Fibroblast of mammary gland (primary cell): ENCODE results near the gene ZNF653.

ENCODE experiments used
- DNase-seq: peaks from one replicate; pipeline ENCODE4 v3.0.0-alpha.2; 2010; ENCODE audit warnings: low read depth
- H3K4me3 ChIP-seq: 2 replicates; pipeline ENCODE4 v1.5.1; 2011; ENCODE audit warnings: low read depth, mild to moderate bottlenecking, low read length, moderate library complexity; ENCODE audit not compliant: control insufficient read depth
- TF ChIP-seq, protein P1 (sequence below): conservative IDR thresholded peaks from 2 replicates; pipeline ENCODE4 v1.5.1; 2011; ENCODE audit warnings: low read depth, low read length, inconsistent platforms; ENCODE audit not compliant: control insufficient read depth, insufficient read depth

The ZNF653 gene

DNA sequence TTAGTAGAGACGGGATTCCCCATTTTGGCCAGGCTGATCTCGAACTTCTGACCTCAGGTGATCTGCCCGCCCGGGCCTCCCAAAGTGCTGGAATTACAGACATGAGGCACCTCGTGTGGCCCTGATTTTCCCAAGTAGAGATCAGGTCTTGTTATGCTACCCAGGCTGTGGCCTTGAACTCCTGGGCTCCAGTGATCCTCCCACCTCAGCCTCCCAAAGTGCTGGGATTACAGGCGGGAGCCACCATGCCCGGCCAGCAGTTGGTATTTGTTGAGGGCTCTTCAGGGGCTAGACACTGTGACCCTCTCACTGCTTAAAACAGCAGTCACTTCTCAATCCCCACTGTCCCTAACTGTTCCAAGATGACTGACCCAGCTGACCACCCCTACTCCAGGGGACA, 16.3 kb downstream of the ZNF653 start:
- TF ChIP-seq, protein P1, sequence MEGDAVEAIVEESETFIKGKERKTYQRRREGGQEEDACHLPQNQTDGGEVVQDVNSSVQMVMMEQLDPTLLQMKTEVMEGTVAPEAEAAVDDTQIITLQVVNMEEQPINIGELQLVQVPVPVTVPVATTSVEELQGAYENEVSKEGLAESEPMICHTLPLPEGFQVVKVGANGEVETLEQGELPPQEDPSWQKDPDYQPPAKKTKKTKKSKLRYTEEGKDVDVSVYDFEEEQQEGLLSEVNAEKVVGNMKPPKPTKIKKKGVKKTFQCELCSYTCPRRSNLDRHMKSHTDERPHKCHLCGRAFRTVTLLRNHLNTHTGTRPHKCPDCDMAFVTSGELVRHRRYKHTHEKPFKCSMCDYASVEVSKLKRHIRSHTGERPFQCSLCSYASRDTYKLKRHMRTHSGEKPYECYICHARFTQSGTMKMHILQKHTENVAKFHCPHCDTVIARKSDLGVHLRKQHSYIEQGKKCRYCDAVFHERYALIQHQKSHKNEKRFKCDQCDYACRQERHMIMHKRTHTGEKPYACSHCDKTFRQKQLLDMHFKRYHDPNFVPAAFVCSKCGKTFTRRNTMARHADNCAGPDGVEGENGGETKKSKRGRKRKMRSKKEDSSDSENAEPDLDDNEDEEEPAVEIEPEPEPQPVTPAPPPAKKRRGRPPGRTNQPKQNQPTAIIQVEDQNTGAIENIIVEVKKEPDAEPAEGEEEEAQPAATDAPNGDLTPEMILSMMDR: no peak
- no peak for DNase-seq
- H3K4me3 ChIP-seq: no peak overlapping the region

DNA sequence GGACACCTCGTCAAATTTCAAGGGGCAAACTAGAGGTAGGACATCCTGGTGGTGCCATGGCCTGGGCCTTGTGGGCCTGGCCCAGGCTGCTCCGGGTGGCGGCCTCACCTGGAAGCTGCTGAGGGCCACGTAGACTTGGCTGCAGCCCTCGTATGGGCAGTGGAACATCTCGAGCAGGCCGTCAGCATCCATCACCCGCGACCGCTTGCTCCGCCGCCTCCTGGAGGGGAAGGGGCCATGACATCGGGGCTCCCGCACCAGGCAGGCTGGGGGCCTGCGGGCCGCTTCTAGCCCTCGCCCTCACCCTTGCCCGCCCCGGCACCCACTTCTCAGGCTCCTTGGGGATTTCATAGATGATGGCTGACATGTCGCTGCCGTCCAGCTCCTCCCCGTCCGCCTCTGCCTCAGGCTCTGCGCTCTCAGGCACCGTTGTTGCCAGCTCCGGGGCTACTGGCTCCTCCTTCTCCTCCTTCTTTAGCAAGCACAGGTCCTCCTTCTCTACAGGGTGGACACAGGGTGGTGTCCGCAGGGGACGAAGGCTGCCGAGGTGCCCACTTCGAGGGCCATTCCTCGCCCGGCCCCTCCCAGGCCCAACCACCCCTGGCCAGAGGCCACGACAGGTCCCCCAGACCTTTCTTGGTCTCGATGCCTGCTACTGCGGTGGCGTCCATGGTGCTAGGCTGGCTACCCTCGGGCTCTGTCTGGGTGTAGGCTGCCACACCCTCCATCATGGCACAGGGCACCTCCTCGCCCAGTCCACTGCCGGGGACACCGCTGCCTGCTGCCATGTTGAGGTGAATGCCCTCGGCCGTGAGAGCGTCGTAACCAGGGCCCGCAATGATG, 18.8 kb downstream of the ZNF653 start:
- DNase-seq: no peak
- no peak overlapping the region for H3K4me3 ChIP-seq
- TF ChIP-seq, protein P1: no peak

DNA sequence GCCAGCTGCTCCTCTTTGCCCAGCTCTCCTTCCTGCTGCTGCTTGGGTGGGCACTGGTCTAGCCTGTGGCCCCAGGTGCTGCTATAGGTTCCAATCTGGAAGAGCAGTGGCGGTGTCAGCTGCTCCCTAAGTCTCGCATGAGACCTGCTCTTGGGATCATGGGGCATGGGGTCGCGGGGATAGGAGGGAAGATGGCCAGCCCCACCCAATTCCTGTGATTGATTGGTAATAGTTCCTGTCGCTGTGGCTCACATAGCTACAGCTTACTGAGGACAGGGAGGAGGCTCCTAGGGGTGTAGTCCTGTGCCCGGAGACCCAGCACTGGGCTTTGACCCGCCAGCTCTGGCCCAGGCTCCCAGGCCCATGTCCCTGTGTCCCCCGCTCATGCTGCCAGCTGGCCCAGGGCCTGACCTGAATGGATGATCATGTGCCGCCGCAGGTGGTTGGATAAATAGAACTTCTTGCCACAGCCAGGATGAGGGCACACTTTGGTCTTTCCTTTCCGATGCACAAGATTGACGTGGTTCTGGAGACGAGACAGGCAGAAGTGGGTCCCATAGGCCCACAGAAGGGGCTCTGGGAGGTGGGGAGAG, 20.3 kb downstream of the ZNF653 start:
- no peak overlapping the region for H3K4me3 ChIP-seq
- TF ChIP-seq, protein P1: no peak
- no peak for DNase-seq

DNA sequence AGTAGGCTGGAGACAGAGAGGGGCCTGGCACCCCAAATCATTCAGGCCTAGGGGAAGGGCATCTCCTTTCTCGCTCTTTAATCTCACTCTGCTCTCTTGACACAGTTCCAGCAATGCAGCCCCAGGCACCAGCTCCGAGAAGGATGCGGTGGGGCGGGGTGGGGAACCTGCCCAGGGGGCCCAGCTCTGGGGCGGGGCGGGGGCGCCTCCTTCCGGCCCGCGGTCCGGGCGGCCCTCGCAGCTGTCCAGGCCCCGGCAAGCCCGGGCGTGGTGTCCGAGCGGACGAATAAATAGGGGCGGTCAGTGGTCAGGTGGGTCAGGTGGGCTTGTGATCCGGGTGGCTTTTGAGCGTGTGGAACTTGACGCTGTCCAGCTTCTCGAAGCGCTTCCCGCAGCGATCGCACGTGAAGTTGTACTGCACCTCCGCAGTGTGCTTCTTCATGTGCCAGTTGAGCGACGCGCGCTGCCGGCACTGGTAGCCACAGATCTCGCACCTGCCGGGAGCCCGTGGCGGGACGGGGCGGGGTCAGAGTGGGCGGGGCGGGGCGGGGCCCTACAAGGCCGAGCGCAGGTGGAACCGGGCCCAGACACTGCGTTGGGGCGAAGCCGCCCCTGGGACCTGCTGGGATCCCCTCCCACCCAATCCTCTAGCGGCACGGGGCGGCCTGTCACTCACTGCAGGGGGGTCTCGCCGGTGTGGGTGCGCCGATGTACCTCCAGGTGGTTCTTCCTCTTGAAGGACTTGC, 22.1 kb downstream of the ZNF653 start:
- no peak for DNase-seq
- TF ChIP-seq, protein P1: no peak
- H3K4me3 ChIP-seq: no peak overlapping the region

DNA sequence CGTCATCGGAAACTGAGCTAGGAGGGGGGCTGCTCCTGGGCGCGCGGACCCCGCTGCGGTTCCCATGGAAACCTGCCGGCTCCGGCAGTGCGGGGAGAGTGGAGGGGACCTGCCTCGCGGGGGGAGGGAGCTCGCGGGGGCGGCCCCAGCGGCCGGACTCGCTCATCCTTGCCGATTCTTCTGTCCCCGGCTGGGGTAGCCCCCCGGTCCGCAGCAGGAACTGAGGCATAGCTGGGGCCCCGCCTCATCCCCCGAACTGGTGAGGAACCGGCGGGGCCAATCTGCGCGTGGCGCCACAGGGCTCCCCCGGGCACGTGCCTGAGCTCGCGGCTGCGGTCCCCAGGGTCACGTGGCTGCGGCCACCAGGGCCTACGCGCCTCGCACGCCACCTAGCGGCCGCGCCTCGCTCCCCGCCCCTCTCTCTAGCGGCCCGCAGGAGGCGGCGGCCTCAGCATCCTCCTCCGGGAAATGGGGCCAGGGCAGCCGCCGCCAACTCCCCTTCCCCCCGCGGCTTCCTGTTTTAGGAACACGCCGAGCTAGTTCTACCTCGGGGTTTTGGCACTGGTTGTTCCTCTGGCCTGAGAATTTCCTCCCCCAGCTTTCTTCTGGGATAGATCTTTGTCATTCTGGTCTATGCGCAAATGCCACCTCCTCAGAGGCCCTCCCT, 23.1 kb downstream of the ZNF653 start:
- DNase-seq: peak; percentile 70
- TF ChIP-seq, protein P1: peak; percentile 44
- peak overlapping the region; percentile 21 for H3K4me3 ChIP-seq
